Globus pallidus (tissue), 1 donor: ENCODE results near the gene GALNT5.
"Not testable (repeated sequence)": the region's sequence is repeated elsewhere in the genome, so short reads cannot be mapped to it uniquely, and the experiment has no call there.

Experiments
- DNase-seq: peaks from one replicate; pipeline ENCODE4 v3.0.0-alpha.2; 2015; ENCODE audit warnings: low spot score

The GALNT5 gene

GRCh38 chr2:157251932-157252331, 5.6 kb upstream of the GALNT5 start:
- no peak for DNase-seq

- DNase-seq = no peak
Measured at GRCh38 chr2:157252529-157252928, 5.0 kb upstream of the GALNT5 start.

GRCh38 chr2:157254041-157254440, 3.5 kb upstream of the GALNT5 start:
- DNase-seq = no peak

- no peak for DNase-seq
Measured at GRCh38 chr2:157255746-157256145, 1.8 kb upstream of the GALNT5 start.

- DNase-seq = no peak
Measured at GRCh38 chr2:157256626-157257025, 879 bp upstream of the GALNT5 start.

GRCh38 chr2:157258520-157259326, 1.2 kb downstream of the GALNT5 start:
- DNase-seq = no peak

GRCh38 chr2:157259386-157259785, 1.9 kb downstream of the GALNT5 start:
- no peak for DNase-seq

GRCh38 chr2:157259960-157260359, 2.5 kb downstream of the GALNT5 start:
- DNase-seq = no peak

GRCh38 chr2:157260533-157261198, 3.2 kb downstream of the GALNT5 start:
- DNase-seq = no peak

GRCh38 chr2:157261199-157261782, 3.8 kb downstream of the GALNT5 start:
- DNase-seq = no peak

- no peak for DNase-seq
Measured at GRCh38 chr2:157262248-157262647, 4.7 kb downstream of the GALNT5 start.

GRCh38 chr2:157264099-157264498, 6.6 kb downstream of the GALNT5 start:
- no peak for DNase-seq

GRCh38 chr2:157265825-157266224, 8.3 kb downstream of the GALNT5 start:
- DNase-seq = no peak

- no peak for DNase-seq
Measured at GRCh38 chr2:157267476-157267875, 10.0 kb downstream of the GALNT5 start.

GRCh38 chr2:157269060-157269459, 11.6 kb downstream of the GALNT5 start:
- no peak for DNase-seq

GRCh38 chr2:157269922-157270321, 12.4 kb downstream of the GALNT5 start:
- no peak for DNase-seq

GRCh38 chr2:157271590-157272203, 14.2 kb downstream of the GALNT5 start:
- no peak for DNase-seq

- DNase-seq = not testable (repeated sequence)
Measured at GRCh38 chr2:157279311-157279710, 21.8 kb downstream of the GALNT5 start.

GRCh38 chr2:157281316-157281715, 23.8 kb downstream of the GALNT5 start:
- DNase-seq = no peak

- DNase-seq = no peak
Measured at GRCh38 chr2:157283468-157283867, 26.0 kb downstream of the GALNT5 start.

- DNase-seq = no peak
Measured at GRCh38 chr2:157287160-157287559, 29.7 kb downstream of the GALNT5 start.

GRCh38 chr2:157290525-157290924, 33.0 kb downstream of the GALNT5 start:
- DNase-seq = no peak

- no peak for DNase-seq
Measured at GRCh38 chr2:157291018-157291417, 33.5 kb downstream of the GALNT5 start.
